MCF 10A (cell line): ENCODE data around the gene RIOK3. TPM values are rescaled to one million over a fixed set of nuclear protein-coding genes. Genes with fewer than 3 reads are reported as not detected.

Experiments
- BruUV-seq: library from RNA; stranded (reverse); fragments of 400-500 nt; replicated peaks from 2 replicates; lab custom pipeline; 2021; lab: Mats Ljungman, UMichigan
- CTCF ChIA-PET: fragments of 300-600 bp; sonication (Branson Sonifier 250); formaldehyde crosslinking; extraction: SDS; loops from one replicate; lab custom pipeline; 2021; ENCODE audit warnings: antibody characterized with exemption, inconsistent platforms; lab: Yijun Ruan, JAX
- POLR2A ChIA-PET: fragments of 300-600, 350-650 bp; sonication (Branson Sonifier 250); formaldehyde crosslinking; extraction: SDS; loops from one replicate; lab custom pipeline; 2020; ENCODE audit warnings: antibody characterized with exemption, inconsistent platforms; lab: Yijun Ruan, JAX
- DNase-seq: peaks from one replicate; pipeline ENCODE4 v3.0.0-alpha.2; 2018; ENCODE audit not compliant: unreplicated experiment
- H3K27ac Mint-ChIP-seq: one replicate; pipeline ENCODE4 v1.8.0; 2022; ENCODE audit warnings: mild to moderate bottlenecking, low read depth, mixed read lengths; ENCODE audit not compliant: unreplicated experiment
- H3K27me3 Mint-ChIP-seq: one replicate; pipeline ENCODE4 v1.8.0; 2022; ENCODE audit warnings: mixed read lengths; ENCODE audit not compliant: insufficient read depth, unreplicated experiment
- H3K36me3 Mint-ChIP-seq: one replicate; pipeline ENCODE4 v1.8.0; 2022; ENCODE audit warnings: mild to moderate bottlenecking, moderate library complexity, mixed read lengths; ENCODE audit not compliant: insufficient read depth, unreplicated experiment
- H3K4me1 Mint-ChIP-seq: one replicate; pipeline ENCODE4 v1.8.0; 2022; ENCODE audit warnings: mixed read lengths; ENCODE audit not compliant: insufficient read depth, unreplicated experiment
- H3K4me3 Mint-ChIP-seq: one replicate; pipeline ENCODE4 v1.8.0; 2022; ENCODE audit warnings: mild to moderate bottlenecking, moderate library complexity, mixed read lengths; ENCODE audit not compliant: unreplicated experiment
- H3K9me3 Mint-ChIP-seq: one replicate; pipeline ENCODE4 v1.8.0; 2022; ENCODE audit warnings: mixed read lengths; ENCODE audit not compliant: unreplicated experiment
- intact Hi-C: fragments of 100-400 bp; cut with micrococcal nuclease; formaldehyde crosslinking; loops from 2 replicates; pipeline ENCODE4 v1.14.1; 2022
- total RNA-seq: library from RNA; stranded (reverse); gene quantifications from 2 replicates; pipeline ENCODE4 v1.2.3, GENCODE V29; 2022
- TF ChIP-seq, protein P1 (sequence below): fragments of 200-600 bp; IDR thresholded peaks from one replicate; pipeline ENCODE4 v1.8.0; 2022; ENCODE audit warnings: antibody characterized with exemption, mild to moderate bottlenecking; ENCODE audit not compliant: unreplicated experiment

The RIOK3 gene
- total RNA-seq, 1 experiment from 2014 or later, result 97.1 TPM

DNA sequence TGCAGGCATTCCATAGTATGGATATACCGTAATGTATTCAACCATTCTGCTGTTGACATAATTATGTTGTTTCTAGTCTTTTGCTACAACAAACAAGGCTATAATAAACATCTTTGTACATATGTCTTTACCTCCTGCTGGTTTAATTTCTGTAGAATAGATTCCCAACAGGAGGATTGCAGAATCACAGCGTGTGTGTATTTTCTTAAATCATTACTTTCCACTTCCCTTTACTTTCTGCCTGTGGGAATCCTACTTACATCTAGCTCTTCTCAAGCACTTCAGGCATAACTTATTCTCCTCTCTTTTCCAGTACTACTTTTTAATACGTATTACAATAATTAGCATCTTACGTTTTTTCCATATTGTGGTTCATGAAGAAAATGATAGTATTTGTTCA is 13.0 kb upstream of the RIOK3 start:
- intact Hi-C loops, result no loop called here
- no peaks in the 10 kb centered on the region for H3K27me3 Mint-ChIP-seq
- no peak overlapping the region for H3K4me3 Mint-ChIP-seq
- no peak for DNase-seq
- H3K9me3 Mint-ChIP-seq, result no peaks in the 10 kb centered on the region
- ChIA-PET CTCF (no interaction called here), POLR2A (interaction anchor here (0.6 to 5.9 kb wide), 2 partner anchors 13 to 81 kb away, joined by 3 to 93 read pairs; partner anchors contain the start of gene RIOK3)
- H3K27ac Mint-ChIP-seq, result no peak overlapping the region
- TF ChIP-seq, protein P1, sequence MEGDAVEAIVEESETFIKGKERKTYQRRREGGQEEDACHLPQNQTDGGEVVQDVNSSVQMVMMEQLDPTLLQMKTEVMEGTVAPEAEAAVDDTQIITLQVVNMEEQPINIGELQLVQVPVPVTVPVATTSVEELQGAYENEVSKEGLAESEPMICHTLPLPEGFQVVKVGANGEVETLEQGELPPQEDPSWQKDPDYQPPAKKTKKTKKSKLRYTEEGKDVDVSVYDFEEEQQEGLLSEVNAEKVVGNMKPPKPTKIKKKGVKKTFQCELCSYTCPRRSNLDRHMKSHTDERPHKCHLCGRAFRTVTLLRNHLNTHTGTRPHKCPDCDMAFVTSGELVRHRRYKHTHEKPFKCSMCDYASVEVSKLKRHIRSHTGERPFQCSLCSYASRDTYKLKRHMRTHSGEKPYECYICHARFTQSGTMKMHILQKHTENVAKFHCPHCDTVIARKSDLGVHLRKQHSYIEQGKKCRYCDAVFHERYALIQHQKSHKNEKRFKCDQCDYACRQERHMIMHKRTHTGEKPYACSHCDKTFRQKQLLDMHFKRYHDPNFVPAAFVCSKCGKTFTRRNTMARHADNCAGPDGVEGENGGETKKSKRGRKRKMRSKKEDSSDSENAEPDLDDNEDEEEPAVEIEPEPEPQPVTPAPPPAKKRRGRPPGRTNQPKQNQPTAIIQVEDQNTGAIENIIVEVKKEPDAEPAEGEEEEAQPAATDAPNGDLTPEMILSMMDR, result no peak
- no peaks in the 10 kb centered on the region for H3K36me3 Mint-ChIP-seq
- peaks cover 4% of the 10 kb centered on the region for H3K4me1 Mint-ChIP-seq
- BruUV-seq, result no TSS peak

DNA sequence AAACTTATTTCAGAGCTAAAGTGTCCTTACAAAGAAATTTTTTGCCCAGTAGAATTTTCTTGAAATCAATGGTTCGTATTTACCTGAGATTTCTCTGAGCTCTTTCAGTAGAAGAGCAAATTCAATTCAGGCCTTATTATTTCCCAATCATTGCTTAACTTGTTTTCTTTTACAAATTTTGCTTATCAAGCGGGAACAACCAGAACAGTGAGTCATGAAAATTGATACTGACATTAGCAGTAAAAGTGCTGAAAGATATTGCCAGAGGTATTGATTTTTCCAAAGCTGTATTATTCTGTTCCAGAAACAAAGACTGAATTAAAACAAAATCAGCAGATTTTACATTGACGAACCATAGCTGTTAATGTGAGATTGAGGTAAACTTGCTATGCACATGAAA is 10.1 kb upstream of the RIOK3 start:
- ChIA-PET CTCF (interaction anchor here (0.7 kb wide), 1 partner anchor 312 kb away, joined by 3 read pairs; no protein-coding TSS in a partner anchor), POLR2A (interaction anchor here (0.7 to 5.9 kb wide), 11 partner anchors 10 to 1800 kb away, joined by 3 to 93 read pairs (median 3); partner anchors contain the start of genes NPC1 and RIOK3)
- Mint-ChIP-seq H3K4me1 (no peaks in the 10 kb centered on the region), H3K4me3 (no peak overlapping the region), H3K27me3 (no peaks in the 10 kb centered on the region), H3K36me3 (no peaks in the 10 kb centered on the region), H3K27ac (no peak overlapping the region), H3K9me3 (no peaks in the 10 kb centered on the region)
- intact Hi-C loops, result no loop called here
- BruUV-seq, result no TSS peak
- TF ChIP-seq, protein P1, result no peak
- DNase-seq, result no peak

DNA sequence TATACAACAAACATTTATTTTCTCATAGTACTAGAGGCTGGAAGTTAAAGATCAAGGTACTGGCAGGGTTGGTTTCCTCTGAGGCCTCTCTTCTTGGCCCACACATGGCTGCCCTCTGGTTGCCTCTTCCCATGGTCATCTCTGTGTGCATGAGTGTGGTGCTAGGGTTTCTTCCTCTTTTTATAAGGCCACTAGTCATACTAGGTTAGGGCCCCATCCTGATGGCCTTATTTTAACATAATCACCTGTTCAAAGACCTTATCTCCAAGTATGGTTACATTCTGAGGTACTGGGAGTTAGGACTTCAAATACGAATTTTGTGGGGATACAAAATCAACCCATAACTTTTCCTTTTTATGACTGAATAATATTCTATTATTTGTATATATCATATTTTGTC is 4.8 kb upstream of the RIOK3 start:
- H3K4me3 Mint-ChIP-seq, result no peak overlapping the region
- H3K36me3 Mint-ChIP-seq, result peaks cover 2% of the 10 kb centered on the region
- intact Hi-C loops, result no loop called here
- no peaks in the 10 kb centered on the region for H3K9me3 Mint-ChIP-seq
- H3K4me1 Mint-ChIP-seq, result peaks cover 15% of the 10 kb centered on the region
- H3K27ac Mint-ChIP-seq, result no peak overlapping the region
- no peak for DNase-seq
- TF ChIP-seq, protein P1, result no peak
- no peaks in the 10 kb centered on the region for H3K27me3 Mint-ChIP-seq
- no TSS peak for BruUV-seq
- POLR2A ChIA-PET, result interaction anchor here (1.3 kb wide), 1 partner anchor 12 kb away, joined by 4 read pairs; no protein-coding TSS in a partner anchor
- CTCF ChIA-PET, result no interaction called here

DNA sequence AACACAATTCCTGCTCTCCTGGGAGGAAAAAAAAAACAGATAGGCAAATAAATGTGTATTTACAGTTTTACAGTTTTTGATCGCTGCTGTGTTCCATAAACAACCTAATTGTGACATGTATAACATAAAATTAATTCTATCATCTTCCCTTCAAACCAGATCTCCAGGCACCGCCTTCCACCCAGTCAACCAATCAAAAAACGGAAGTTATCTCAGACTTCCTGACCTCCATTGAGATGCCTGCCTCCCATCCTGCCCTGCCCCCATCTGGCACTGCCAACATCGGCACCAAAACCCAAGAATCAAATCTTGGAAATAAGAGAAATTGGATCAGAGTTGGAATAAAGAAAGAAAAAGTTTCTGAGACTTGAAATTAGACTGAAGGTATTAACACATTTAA is 3.1 kb upstream of the RIOK3 start:
- ChIA-PET POLR2A (no interaction called here), CTCF (no interaction called here)
- H3K36me3 Mint-ChIP-seq, result peaks cover 14% of the 10 kb centered on the region
- intact Hi-C loops, result loop anchor here (5.0 kb wide), 1 partner anchor 518 kb away; the partner anchor contains the start of gene RBBP8
- H3K9me3 Mint-ChIP-seq, result no peaks in the 10 kb centered on the region
- no peak overlapping the region for H3K27ac Mint-ChIP-seq
- no peak for DNase-seq
- peaks cover 19% of the 10 kb centered on the region for H3K4me1 Mint-ChIP-seq
- H3K27me3 Mint-ChIP-seq, result no peaks in the 10 kb centered on the region
- H3K4me3 Mint-ChIP-seq, result no peak overlapping the region
- BruUV-seq, result no TSS peak
- TF ChIP-seq, protein P1, result no peak
